Activated CD8-positive, alpha-beta memory T cell treated with anti-CD3 and anti-CD28 coated beads for 36 hours (primary cell): ENCODE data around the gene GPR152. TPM values are rescaled to one million over a fixed set of nuclear protein-coding genes. Genes with fewer than 3 reads are reported as not detected.
"Not testable (repeated sequence)": the region's sequence is repeated elsewhere in the genome, so short reads cannot be mapped to it uniquely, and the experiment has no call there.

Experiments
- CTCF ChIA-PET: fragments of 350-600 bp; sonication (Branson Sonifier 250); formaldehyde crosslinking; loops from one replicate; lab custom pipeline; 2021; ENCODE audit warnings: antibody characterized with exemption; lab: Charles Lee
- POLR2A ChIA-PET: fragments of 350-600 bp; sonication (Branson Sonifier 250); formaldehyde crosslinking; loops from one replicate; lab custom pipeline; 2021; ENCODE audit warnings: antibody characterized with exemption; lab: Charles Lee
- total RNA-seq, 2 experiments: library from RNA; stranded (reverse); gene quantifications; one replicate each; pipeline ENCODE4 v1.2.3, GENCODE V29; 2021

Gene GPR152
- total RNA-seq, 2 experiments from 2014 or later: not detected

DNA sequence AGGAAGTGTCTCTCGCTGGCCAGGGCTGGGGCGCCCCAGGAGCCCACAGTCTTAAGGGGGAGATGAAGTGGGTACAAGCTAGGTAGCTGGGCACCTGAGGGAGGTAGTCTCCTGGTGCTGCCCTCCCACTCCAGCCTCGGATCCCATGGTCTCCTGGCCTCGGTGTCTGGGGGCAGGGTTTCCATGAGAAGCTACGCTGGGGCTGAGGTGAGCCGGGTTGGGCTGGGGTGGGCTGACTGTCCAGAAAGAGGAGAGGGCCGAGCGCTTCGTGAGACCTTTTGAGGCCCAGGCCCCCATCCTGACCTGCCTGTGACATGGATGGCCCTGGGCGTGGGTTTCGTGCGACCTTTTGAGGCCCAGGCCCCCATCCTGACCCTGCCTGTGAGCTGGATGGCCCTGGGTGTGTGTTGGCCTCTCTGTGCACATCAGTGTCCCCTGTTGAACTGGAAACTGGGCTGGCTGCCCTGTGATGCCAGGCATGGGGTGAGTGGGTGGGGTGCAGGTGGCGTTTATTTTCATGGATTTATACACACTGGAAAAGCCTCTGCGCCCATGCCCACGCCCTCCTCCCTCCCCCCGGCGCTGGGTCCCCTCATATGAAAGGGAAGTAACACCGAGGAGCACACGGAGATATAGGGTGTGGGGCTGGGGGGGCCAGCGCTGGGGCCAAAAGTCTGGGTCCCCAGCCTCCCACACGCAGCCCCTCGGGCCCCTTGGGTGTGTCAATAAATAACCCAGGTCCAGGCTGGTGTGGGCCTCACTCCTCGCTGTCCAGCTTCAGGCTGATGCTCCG, 38.9 kb upstream of the GPR152 start:
- ChIA-PET POLR2A (interaction anchor here (0.7 to 2.1 kb wide), 3 partner anchors 14 to 71 kb away, joined by 3 to 6 read pairs (median 4); partner anchors contain the start of gene PITPNM1), CTCF (interaction anchor here (0.8 to 1.3 kb wide), 2 partner anchors 8 to 22 kb away, joined by 3 to 5 read pairs; partner anchors contain the start of genes AIP and TMEM134)

DNA sequence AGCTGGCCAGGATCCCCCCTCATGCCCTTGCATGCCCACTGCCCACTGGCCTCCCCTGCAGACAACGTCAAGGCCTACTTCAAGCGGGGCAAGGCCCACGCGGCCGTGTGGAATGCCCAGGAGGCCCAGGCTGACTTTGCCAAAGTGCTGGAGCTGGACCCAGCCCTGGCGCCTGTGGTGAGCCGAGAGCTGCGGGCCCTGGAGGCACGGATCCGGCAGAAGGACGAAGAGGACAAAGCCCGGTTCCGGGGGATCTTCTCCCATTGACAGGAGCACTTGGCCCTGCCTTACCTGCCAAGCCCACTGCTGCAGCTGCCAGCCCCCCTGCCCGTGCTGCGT, 38.2 kb upstream of the GPR152 start:
- POLR2A ChIA-PET: interaction anchor here (2.1 kb wide), 1 partner anchor 15 kb away, joined by 6 read pairs; the partner anchor contains the start of gene PITPNM1

DNA sequence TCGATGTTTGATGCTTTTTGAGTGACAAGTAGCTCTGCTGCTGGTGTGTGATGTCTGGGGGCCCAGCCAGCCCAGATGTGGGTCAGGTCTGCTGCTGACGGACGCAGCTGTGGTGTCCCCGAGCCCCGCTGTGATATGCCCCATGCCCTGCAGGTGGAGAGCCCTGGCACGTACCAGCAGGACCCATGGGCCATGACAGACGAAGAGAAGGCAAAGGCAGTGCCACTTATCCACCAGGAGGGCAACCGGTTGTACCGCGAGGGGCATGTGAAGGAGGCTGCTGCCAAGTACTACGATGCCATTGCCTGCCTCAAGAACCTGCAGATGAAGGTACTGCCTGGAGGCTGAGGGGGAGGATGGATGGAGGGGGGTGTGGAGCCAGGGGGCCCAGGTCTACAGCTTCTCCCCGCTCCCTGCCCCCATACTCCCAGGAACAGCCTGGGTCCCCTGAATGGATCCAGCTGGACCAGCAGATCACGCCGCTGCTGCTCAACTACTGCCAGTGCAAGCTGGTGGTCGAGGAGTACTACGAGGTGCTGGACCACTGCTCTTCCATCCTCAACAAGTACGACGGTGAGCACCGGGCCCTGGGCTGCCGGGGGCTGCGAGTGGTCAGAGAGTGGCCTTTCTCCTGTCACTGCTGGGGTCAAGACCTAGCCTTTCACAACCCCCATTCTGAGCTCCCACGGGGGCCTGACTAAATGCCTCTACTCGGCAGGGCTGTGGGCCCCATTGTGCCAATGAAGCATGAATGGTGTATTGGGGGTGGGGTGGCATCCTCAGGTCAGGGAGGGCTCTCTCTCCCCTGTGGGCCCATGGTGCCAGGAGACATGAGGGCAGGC, 37.6 kb upstream of the GPR152 start:
- ChIA-PET POLR2A (interaction anchor here (2.1 kb wide), 1 partner anchor 15 kb away, joined by 6 read pairs; the partner anchor contains the start of gene PITPNM1), CTCF (interaction anchor here (0.6 to 0.9 kb wide), 4 partner anchors 11 to 1602 kb away, joined by 3 read pairs; partner anchors contain the start of genes FIBP and TMEM134)

More for the DNA sequence above, 38.2 kb upstream of the GPR152 start:
- CTCF ChIA-PET: interaction anchor here (0.8 to 0.9 kb wide), 2 partner anchors 21 to 25 kb away, joined by 3 read pairs; partner anchors contain the start of gene TMEM134

DNA sequence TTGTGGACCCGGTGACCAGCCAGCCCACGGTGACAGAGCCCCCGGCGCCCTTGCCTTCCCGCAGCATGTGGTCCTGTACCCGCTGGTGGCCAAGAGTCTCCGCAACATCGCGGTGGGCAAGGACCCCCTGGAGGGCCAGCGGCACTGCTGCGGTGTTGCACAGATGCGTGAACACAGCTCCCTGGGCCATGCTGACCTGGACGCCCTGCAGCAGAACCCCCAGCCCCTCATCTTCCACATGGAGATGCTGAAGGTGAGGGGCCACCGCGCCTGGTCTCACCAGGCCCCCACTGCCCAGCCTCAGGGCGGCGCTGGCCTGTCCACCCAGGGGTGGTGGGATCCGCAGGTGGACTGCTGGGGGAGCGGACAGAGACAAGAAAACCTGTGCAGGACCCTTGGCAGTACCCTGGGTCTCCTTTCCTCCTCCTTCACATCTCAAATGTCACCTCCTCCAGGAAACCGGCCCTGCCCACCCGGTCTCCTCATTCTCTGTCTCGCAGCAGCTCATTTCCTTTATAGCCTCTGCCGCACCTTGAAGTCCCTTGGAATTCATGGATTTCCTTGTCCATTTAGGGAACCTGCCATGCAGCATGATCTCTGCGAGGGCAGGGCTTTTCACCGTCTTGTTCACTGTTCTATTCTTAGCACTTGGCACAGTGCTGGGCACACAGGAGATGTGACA, 36.8 kb upstream of the GPR152 start:
- POLR2A ChIA-PET: interaction anchor here (7.0 kb wide), 1 partner anchor 53 kb away, joined by 79 read pairs; the partner anchor contains the start of gene PTPRCAP
- CTCF ChIA-PET: interaction anchor here (0.6 to 0.9 kb wide), 4 partner anchors 11 to 1601 kb away, joined by 3 read pairs; partner anchors contain the start of genes FIBP and PITPNM1

DNA sequence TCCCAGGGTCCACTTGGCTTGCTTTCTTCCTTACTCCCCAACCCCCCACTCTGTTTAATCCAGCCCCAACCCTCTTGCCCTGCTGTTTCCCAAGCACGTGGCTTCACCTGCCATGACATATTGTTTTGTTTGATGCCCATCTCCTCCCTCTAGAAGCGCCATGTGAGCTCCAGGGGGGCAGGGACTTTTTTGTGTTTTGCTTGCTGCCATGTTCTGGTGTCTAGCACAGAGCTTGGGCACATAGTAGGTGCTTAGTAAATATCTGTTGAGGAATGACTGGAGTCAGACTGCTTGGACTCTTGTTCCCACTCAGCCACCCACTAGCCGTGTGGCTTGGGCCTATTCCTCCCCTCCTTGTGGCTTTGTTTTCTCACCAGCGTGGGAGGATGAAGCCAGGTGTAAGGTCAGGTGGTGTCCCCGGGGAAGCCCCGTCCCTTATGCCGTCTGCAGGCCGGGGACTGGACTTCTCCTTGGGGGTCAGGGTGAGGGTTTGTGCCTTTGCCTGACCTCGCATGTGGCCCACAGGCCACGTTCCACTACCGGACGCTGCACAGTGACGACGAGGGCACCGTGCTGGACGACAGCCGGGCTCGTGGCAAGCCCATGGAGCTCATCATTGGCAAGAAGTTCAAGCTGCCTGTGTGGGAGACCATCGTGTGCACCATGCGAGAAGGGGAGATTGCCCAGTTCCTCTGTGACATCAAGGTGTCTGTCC, 34.1 kb upstream of the GPR152 start:
- POLR2A ChIA-PET: interaction anchor here (0.8 to 7.0 kb wide), 7 partner anchors 17 to 95 kb away, joined by 3 to 79 read pairs (median 5); partner anchors contain the start of genes PPP1CA, PTPRCAP and RAD9A
- CTCF ChIA-PET: interaction anchor here (0.6 to 1.9 kb wide), 5 partner anchors 14 to 111 kb away, joined by 3 to 5 read pairs (median 4); partner anchors contain the start of genes PITPNM1 and PPP1CA

DNA sequence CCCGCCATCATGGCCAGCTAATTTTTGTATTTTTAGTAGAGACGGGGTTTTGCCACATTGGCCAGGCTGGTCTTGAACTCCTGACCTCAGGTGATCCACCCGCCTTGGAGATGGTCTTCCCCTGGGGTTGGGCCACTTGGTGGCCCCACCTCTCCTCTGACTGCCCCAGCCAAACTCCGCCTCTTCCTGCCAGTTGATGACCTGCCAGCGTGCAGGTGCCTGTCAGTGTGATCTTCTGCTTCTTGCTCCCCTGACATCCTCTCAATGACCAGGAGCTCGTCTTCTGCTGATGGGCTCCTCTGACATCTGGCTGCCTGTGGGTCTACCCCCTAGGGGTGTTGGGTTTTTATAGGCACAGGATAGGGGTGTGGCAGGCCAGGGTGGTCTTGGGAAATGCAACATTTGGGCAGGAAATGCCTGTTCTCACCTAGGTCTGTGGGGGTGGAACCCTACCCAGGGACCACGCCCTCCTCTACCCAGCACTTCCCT, 33.4 kb upstream of the GPR152 start:
- CTCF ChIA-PET: interaction anchor here (1.0 kb wide), 1 partner anchor 15 kb away, joined by 4 read pairs; no protein-coding TSS in a partner anchor
- POLR2A ChIA-PET: interaction anchor here (0.5 to 7.0 kb wide), 8 partner anchors 16 to 246 kb away, joined by 3 to 79 read pairs (median 4); partner anchors contain the start of genes CORO1B, PPP1CA and PTPRCAP

DNA sequence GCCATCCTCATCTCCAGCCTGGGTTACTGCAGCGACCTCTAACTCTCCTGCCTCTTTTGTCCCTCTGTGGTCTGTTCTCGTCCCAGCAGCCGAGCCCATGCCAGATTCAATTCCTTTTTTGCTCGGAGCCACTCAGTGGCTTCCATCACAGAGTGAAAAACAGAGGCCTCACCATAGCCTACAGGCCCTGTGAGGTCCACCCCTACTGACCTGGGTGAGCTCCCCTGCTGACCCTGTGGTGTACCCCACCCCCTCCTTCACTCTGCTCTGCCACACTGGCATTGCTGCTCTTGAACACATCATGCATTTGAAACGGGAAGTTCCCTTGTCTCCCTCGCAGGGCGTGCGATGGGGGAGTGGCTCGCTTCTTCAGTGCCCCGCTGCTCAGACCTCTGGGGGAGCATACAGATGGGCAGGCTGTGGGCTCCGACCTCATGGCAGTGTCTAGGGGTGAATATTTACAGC, 32.4 kb upstream of the GPR152 start:
- CTCF ChIA-PET: interaction anchor here (0.7 to 1.5 kb wide), 5 partner anchors 14 to 1975 kb away, joined by 3 to 5 read pairs (median 4); partner anchors contain the start of genes PPP1CA and PTPRCAP
- POLR2A ChIA-PET: interaction anchor here (0.7 to 7.0 kb wide), 6 partner anchors 17 to 245 kb away, joined by 3 to 79 read pairs (median 6); partner anchors contain the start of gene PTPRCAP

DNA sequence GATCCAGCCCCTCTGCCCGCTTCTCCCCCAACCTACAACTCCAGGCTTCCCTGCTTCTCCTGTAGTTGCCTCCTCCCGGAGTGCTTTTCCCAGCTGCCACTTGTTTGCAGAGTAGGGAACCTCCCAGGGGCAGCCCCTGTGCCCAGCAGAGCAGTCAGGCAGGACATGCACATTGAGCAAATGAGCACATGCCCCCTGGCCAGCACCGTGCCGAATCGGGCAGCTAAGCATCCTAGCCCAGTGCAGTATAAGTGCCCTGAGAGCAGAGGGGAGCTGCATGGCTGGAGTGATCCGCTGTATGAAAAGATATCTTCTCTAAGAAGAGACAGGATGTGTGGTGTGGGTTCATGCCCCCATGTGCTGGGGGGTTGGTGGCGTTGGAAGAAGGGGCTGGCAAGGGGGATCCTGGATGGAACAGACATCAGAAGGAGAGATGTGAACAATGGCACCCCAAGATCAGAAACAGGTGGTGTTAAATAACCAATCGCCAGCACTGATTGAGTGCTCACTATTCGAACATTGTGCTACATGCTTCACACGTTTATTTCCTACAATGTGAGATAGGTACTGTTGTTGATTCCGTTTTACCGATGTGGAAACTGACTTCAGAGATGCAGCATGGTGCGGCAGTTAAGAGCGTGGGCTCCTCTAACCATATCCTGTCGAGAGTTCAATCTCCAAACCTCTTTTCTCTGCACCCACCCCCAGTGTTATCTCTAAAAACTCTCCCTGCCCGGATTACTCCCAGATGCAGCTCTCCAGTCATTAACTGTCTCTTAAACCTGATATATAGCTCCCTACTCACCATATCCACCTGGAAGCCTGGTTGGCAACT, 31.5 kb upstream of the GPR152 start:
- CTCF ChIA-PET: interaction anchor here (1.0 to 1.5 kb wide), 3 partner anchors 8 to 71 kb away, joined by 3 to 5 read pairs (median 5); partner anchors contain the start of gene PTPRCAP
- POLR2A ChIA-PET: interaction anchor here (0.5 to 7.0 kb wide), 11 partner anchors 16 to 315 kb away, joined by 3 to 79 read pairs (median 4); partner anchors contain the start of genes PPP1CA and PTPRCAP

DNA sequence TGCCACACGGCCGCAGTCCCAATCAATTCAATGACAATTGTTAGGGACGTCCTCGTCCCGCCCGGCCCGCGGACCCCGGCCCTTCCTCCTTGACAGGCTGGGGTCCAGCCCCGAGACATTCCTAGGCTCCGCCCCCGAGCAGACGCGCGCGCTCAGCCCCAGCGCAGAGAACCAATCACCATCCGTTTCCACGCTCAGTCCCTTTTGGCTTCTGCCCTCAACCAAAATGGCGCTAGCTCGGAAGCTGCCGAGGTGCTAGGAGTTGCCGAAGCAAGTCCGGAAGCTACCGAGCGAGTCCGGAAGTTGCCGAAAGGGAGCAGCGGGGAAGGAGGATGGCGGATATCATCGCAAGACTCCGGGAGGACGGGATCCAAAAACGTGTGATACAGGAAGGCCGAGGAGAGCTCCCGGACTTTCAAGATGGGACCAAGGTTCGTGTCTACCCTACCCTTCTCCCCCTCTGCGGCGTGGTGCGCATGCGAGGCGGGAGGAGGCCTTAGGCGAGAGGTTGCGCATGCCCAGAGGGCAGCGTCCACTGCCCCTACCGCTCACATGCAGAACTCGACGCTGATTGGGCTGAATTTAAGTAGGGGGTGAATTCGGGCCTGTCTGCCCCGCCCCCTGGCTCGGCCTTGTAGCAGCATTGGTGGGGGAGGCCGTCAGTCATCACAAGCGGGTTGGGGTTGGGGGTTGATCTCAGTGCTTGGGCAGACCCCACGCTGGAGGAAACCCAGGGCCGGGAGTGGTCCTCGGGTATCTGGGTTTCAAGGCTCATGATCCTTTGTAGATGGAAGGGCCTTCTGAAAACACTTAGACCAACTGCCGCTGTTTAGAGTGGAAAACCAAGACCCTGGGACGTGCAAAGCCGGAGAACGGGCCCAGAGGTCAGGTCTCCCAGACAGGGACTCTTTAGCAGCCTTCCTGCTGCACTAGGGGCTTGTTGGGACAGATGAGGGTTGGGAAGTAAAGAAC, 30.6 kb upstream of the GPR152 start, which contains the start of gene AIP:
AIP (plus strand) TSS at position 200 of the 972 bp plus-strand sequence; CDS start at position 333, 133 bp downstream.
- CTCF ChIA-PET: interaction anchor here (0.7 to 1.5 kb wide), 5 partner anchors 9 to 70 kb away, joined by 3 to 5 read pairs (median 4); partner anchors contain the start of gene CDK2AP2
- POLR2A ChIA-PET: interaction anchor here (0.6 to 7.0 kb wide), 5 partner anchors 14 to 82 kb away, joined by 4 to 79 read pairs (median 6); partner anchors contain the start of genes PPP1CA, PTPRCAP and TMEM134

DNA sequence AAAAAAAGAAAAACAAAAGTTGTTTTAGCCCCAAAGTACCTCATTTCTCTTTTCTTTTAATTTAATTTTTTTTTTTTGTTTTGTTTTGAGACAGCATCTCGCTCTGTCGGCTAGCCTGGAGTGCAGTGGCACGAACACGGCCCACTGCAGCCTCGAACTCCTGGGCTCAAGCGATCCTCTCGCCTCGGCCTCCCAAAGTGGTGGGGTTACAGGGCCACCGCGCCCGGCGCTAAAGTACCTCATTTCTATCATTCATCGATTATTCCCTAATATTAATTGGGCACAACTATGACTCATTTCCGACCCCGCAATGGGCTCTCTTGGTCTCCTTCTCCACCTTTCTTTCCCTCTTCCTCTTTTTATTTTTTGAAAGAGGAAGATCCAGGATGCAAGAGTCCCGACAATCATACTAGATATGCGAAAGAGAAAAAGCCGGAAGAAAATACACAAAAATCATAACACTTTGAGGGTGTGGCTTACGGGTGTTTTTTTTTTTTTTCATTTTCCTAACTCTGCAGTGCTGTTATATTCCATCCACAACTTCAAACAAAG, 29.8 kb upstream of the GPR152 start:
- ChIA-PET POLR2A (interaction anchor here (1.1 to 7.0 kb wide), 3 partner anchors 14 to 62 kb away, joined by 4 to 79 read pairs (median 4); partner anchors contain the start of genes PTPRCAP and TMEM134), CTCF (interaction anchor here (0.7 to 1.4 kb wide), 4 partner anchors 10 to 43 kb away, joined by 3 to 5 read pairs (median 4); partner anchors contain the start of gene CDK2AP2)

DNA sequence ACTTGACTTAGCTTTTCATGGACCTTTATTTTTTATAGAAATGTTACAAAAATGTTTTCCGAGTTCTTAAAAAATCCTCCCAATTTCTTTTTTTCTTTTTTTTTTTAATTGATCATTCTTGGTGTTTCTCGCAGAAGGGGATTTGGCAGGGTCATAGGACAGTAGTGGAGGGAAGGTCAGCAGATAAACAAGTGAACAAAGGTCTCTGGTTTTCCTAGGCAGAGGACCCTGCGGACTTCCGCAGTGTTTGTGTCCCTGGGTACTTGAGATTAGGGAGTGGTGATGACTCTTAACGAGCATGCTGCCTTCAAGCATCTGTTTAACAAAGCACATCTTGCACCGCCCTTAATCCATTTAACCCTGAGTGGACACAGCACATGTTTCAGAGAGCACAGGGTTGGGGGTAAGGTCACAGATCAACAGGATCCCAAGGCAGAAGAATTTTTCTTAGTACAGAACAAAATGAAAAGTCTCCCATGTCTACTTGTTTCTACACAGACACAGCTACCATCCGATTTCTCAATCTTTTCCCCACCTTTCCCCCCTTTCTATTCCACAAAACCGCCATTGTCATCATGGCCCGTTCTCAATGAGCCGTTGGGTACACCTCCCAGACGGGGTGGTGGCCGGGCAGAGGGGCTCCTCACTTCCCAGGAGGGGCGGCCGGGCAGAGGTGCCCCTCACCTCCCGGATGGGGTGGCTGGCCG, 25.0 kb upstream of the GPR152 start:
- ChIA-PET POLR2A (interaction anchor here (0.7 kb wide), 1 partner anchor 39 kb away, joined by 12 read pairs; no protein-coding TSS in a partner anchor), CTCF (interaction anchor here (1.4 kb wide), 1 partner anchor 12 kb away, joined by 3 read pairs; no protein-coding TSS in a partner anchor)

DNA sequence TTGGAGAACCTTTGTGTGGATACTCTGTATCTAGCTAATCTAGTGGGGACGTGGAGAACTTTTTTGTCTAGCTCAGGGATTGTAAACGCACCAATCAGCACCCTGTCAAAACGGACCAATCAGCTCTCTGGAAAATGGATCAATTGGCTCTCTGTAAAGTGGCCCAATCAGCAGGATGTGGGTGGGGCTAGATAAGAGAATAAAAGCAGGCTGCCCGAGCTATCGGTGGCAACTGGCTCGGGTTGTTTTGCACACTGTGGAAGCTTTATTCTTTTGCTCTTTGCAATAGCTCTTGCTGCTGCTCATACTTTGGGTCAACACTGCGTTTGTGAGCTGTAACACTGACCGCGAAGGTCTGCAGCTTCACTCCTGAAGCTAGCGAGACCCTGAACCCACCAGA, 24.2 kb upstream of the GPR152 start:
- POLR2A ChIA-PET: not testable (repeated sequence)
- CTCF ChIA-PET: interaction anchor here (0.6 kb wide), 1 partner anchor 89 kb away, joined by 3 read pairs; no protein-coding TSS in a partner anchor

DNA sequence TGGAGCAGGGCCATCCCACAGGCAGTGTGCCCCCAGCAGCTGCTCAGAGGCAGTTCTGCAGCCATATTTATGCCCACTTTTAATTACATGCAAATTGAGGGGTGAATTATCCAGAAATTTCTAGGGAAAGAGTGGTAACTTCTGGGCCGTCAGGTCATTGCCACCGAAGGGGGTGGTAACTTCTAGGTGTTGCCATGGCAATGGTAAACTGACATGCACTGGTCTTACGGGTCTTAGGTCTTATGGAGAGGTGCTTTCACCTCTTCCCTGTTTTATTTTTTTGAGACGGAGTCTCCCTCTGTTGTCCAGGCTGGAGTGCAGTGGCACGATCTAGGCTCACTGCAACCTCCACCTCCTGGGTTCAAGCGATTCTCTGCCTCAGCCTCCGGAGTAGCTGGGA, 20.4 kb upstream of the GPR152 start:
- POLR2A ChIA-PET: no interaction called here
- CTCF ChIA-PET: interaction anchor here (0.5 kb wide), 1 partner anchor 26 kb away, joined by 5 read pairs; no protein-coding TSS in a partner anchor
